Fibroblast of peridontal ligament (primary cell): ENCODE results near the gene ZNF785.
"Not testable (repeated sequence)": the region's sequence is repeated elsewhere in the genome, so short reads cannot be mapped to it uniquely, and the experiment has no call there.

Experiments
- DNase-seq: peaks from one replicate; pipeline ENCODE4 v3.0.0-alpha.2; 2010; ENCODE audit errors: extremely low read depth

The ZNF785 gene

GRCh38 chr16:30539986-30540526 lies 45.4 kb downstream of the ZNF785 start:
- DNase-seq: not testable (repeated sequence)

GRCh38 chr16:30539000-30539964 lies 46.2 kb downstream of the ZNF785 start:
- no peak for DNase-seq

GRCh38 chr16:30536391-30537024 lies 49.0 kb downstream of the ZNF785 start:
- not testable (repeated sequence) for DNase-seq

- peak; percentile 68 for DNase-seq
Observed at GRCh38 chr16:30535777-30536190, 49.7 kb downstream of the ZNF785 start.

GRCh38 chr16:30535106-30535776 lies 50.3 kb downstream of the ZNF785 start:
- DNase-seq: no peak

- peak; percentile 79 for DNase-seq
Observed at GRCh38 chr16:30534368-30535105, 51.0 kb downstream of the ZNF785 start, which contains the start of gene ZNF747. TSS of gene ZNF747 (minus strand) at chr16:30534858. CDS start at chr16:30534679, 179 bp downstream.

- no peak for DNase-seq
Observed at GRCh38 chr16:30533748-30534367, 51.6 kb downstream of the ZNF785 start.

GRCh38 chr16:30533146-30533522 lies 52.4 kb downstream of the ZNF785 start:
- no peak for DNase-seq

GRCh38 chr16:30532285-30533145 lies 53.0 kb downstream of the ZNF785 start:
- no peak for DNase-seq
